ENCODE measurements around the gene KIF26B. TPM values are rescaled to one million over a fixed set of nuclear protein-coding genes. Genes with fewer than 3 reads are reported as not detected.

KIF26B gene
- total RNA-seq, 1 donor from 2014 or later: 3.4 TPM

GRCh38 chr1:245489838-245490237 is 335.1 kb downstream of the KIF26B start:
- Histone ChIP-seq H3K27ac (no peak overlapping the region), H3K9me3 (no peaks in the 10 kb centered on the region), H3K4me1 (no peaks in the 10 kb centered on the region), H3K27me3 (no peaks in the 10 kb centered on the region), H3K36me3 (no peaks in the 10 kb centered on the region), H3K4me3 (no peak overlapping the region)
- no peak for TF ChIP-seq CTCF (IDR thresholded peaks at IDR 0.05)
- no peak for DNase-seq
- no peak for ATAC-seq
- intact Hi-C loops (cut with DNase I): no loop called here

GRCh38 chr1:245493029-245493428 is 338.2 kb downstream of the KIF26B start:
- no peaks in the 10 kb centered on the region for H3K4me1 ChIP-seq
- TF ChIP-seq CTCF (IDR thresholded peaks at IDR 0.05): no peak

GRCh38 chr1:245495681-245496080 is 340.9 kb downstream of the KIF26B start:
- no peaks in the 10 kb centered on the region for H3K9me3 ChIP-seq
- no peaks in the 10 kb centered on the region for H3K4me1 ChIP-seq
- no peaks in the 10 kb centered on the region for H3K36me3 ChIP-seq
- no peak for TF ChIP-seq CTCF (IDR thresholded peaks at IDR 0.05)
- ATAC-seq (no peak), DNase-seq (no peak)
- H3K27ac ChIP-seq: no peak overlapping the region
- H3K4me3 ChIP-seq: no peak overlapping the region
- no peaks in the 10 kb centered on the region for H3K27me3 ChIP-seq
- intact Hi-C loops (cut with DNase I): no loop called here

More at GRCh38 chr1:245493029-245493428, 338.2 kb downstream of the KIF26B start:
- no peaks in the 10 kb centered on the region for H3K36me3 ChIP-seq
- H3K9me3 ChIP-seq: no peaks in the 10 kb centered on the region
- no peak overlapping the region for H3K27ac ChIP-seq
- H3K27me3 ChIP-seq: no peaks in the 10 kb centered on the region
- DNase-seq (no peak), ATAC-seq (no peak)
- H3K4me3 ChIP-seq: no peak overlapping the region
- intact Hi-C loops (cut with DNase I): no loop called here

- no peak for TF ChIP-seq CTCF (IDR thresholded peaks at IDR 0.05)
- Histone ChIP-seq H3K27ac (no peak overlapping the region), H3K27me3 (no peaks in the 10 kb centered on the region), H3K4me1 (no peaks in the 10 kb centered on the region), H3K4me3 (no peak overlapping the region), H3K9me3 (no peaks in the 10 kb centered on the region), H3K36me3 (no peaks in the 10 kb centered on the region)
- intact Hi-C loops (cut with DNase I): no loop called here
- peak; percentile 37 for ATAC-seq
- no peak for DNase-seq
These were observed 345.8 kb downstream of the KIF26B start for GRCh38 chr1:245500546-245500945.

- no peak for ATAC-seq
- TF ChIP-seq CTCF (IDR thresholded peaks at IDR 0.05): no peak
These were observed 346.8 kb downstream of the KIF26B start for GRCh38 chr1:245501633-245502032.

GRCh38 chr1:245503548-245503947 is 348.8 kb downstream of the KIF26B start:
- no peak for ATAC-seq

More at GRCh38 chr1:245501633-245502032, 346.8 kb downstream of the KIF26B start:
- Histone ChIP-seq H3K9me3 (no peaks in the 10 kb centered on the region), H3K4me1 (no peaks in the 10 kb centered on the region), H3K27me3 (no peaks in the 10 kb centered on the region), H3K36me3 (no peaks in the 10 kb centered on the region), H3K27ac (no peak overlapping the region), H3K4me3 (no peak overlapping the region)
- intact Hi-C loops (cut with DNase I): no loop called here
- DNase-seq: no peak

More at GRCh38 chr1:245503548-245503947, 348.8 kb downstream of the KIF26B start:
- no peak for DNase-seq
- no peaks in the 10 kb centered on the region for H3K9me3 ChIP-seq
- no peak overlapping the region for H3K4me3 ChIP-seq
- H3K27ac ChIP-seq: no peak overlapping the region
- TF ChIP-seq CTCF (IDR thresholded peaks at IDR 0.05): no peak
- no peaks in the 10 kb centered on the region for H3K36me3 ChIP-seq
- H3K27me3 ChIP-seq: no peaks in the 10 kb centered on the region
- intact Hi-C loops (cut with DNase I): no loop called here
- no peaks in the 10 kb centered on the region for H3K4me1 ChIP-seq

Measured in upper lobe of right lung (tissue), 1 donor.